ENCODE measurements around the gene XCL2.

XCL2 gene

DNA sequence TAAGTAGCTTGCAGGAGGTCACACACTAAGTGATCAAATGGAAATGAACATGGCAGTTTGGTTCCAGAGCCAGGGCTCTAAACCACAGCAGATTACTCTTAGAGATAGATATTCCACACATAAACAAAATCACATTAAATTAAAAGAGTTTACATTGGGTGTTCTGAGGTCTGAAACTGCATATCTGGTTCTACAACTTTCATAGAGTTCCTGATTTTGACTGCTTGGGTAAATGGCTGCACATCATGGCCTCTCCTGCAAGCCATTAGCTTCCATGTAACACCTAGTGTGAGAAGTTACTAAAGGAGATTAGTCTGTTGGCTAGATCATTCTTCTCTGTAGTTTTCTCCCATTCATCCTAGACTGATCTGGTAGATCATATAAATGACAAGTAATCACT lies 12.8 kb upstream of the XCL2 start:
- no peak for ATAC-seq
- no peak for TF ChIP-seq PPARA (CRISPR knock-in tag; IDR thresholded peaks at IDR 0.05; ENCODE audit: borderline replicate concordance)
- no peak for TF ChIP-seq RARB (CRISPR knock-in tag; IDR thresholded peaks at IDR 0.05)
- no peak for TF ChIP-seq PATZ1 (CRISPR knock-in tag; IDR thresholded peaks at IDR 0.05; ENCODE audit: borderline replicate concordance)

- TF ChIP-seq PATZ1 (CRISPR knock-in tag; IDR thresholded peaks at IDR 0.05; ENCODE audit: borderline replicate concordance) (no peak), CREB5 (CRISPR knock-in tag; IDR thresholded peaks at IDR 0.05; ENCODE audit: low read depth) (no peak), SNAI2 (CRISPR knock-in tag; IDR thresholded peaks at IDR 0.05) (no peak)
Measured at GRCh38 chr1:168555508-168556046, 11.8 kb upstream of the XCL2 start.

DNA sequence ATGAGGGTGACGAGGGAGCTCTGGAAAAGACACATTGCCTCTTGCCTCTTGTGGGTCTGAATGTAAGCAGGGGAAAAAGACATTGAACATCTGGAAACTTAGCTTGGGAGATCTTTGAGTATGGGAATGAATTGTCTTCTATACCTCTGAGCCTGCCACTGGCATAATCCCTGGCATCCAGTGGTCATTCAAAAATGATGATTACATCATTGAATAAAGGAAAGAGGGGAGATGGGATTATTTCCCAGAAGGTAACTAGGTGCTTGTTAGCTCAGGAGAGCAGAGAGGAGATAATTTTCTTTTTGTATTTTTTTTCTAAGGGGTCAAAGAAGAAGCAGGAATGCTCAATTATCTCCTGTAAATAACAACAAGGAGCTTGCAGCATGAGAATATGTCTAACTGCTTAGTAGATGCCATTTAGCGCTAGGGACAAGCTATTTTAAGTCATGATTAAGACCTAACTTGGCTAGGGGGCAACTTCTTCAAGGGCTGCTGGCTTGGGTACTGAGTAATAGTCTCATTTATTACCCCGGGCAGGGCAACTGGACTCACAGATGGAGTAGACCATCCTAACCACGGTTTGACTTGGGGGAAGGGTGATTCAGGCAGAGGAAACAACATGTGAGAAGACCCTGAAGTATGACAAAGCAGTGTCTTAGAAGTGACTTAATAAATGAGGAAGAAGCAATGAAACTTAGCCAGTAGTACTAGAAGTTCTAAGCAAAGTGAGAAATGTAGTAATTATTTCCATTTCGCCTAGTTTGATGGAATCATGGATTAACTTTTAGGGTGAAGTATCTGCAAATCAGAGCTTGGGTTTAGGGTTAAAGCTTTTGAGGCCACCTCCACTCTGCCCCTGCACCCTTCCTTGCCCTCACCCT lies 11.0 kb upstream of the XCL2 start:
- ATAC-seq: no peak
- TF ChIP-seq OSR1 (CRISPR knock-in tag; IDR thresholded peaks at IDR 0.05): no peak
- TF ChIP-seq ZC3H10 (CRISPR knock-in tag; IDR thresholded peaks at IDR 0.05): no peak
- no peak for TF ChIP-seq PATZ1 (CRISPR knock-in tag; IDR thresholded peaks at IDR 0.05; ENCODE audit: borderline replicate concordance)
- TF ChIP-seq CSDC2 (CRISPR knock-in tag; IDR thresholded peaks at IDR 0.05): no peak
- TF ChIP-seq SNAI2 (CRISPR knock-in tag; IDR thresholded peaks at IDR 0.05): no peak
- no peak for TF ChIP-seq ZNF565 (CRISPR knock-in tag; conservative IDR thresholded peaks at IDR 0.05; ENCODE audit: low read depth)
- no peak for TF ChIP-seq ARNTL (CRISPR knock-in tag; IDR thresholded peaks at IDR 0.05; ENCODE audit: borderline replicate concordance, low read depth)
- TF ChIP-seq RARB (CRISPR knock-in tag; IDR thresholded peaks at IDR 0.05): no peak
- TF ChIP-seq GLIS3 (CRISPR knock-in tag; IDR thresholded peaks at IDR 0.05): no peak
- TF ChIP-seq PPARA (CRISPR knock-in tag; IDR thresholded peaks at IDR 0.05; ENCODE audit: borderline replicate concordance): no peak
- TF ChIP-seq BACH2 (CRISPR knock-in tag; IDR thresholded peaks at IDR 0.05; ENCODE audit: borderline replicate concordance): no peak
- no peak for TF ChIP-seq TCF4 (CRISPR knock-in tag; IDR thresholded peaks at IDR 0.05; ENCODE audit: borderline replicate concordance)
- no peak for TF ChIP-seq CSRNP3 (CRISPR knock-in tag; IDR thresholded peaks at IDR 0.05)
- no peak for TF ChIP-seq TSHZ2 (CRISPR knock-in tag; IDR thresholded peaks at IDR 0.05)
- no peak for TF ChIP-seq ZFP3 (CRISPR knock-in tag; IDR thresholded peaks at IDR 0.05)
- TF ChIP-seq, protein P1, sequence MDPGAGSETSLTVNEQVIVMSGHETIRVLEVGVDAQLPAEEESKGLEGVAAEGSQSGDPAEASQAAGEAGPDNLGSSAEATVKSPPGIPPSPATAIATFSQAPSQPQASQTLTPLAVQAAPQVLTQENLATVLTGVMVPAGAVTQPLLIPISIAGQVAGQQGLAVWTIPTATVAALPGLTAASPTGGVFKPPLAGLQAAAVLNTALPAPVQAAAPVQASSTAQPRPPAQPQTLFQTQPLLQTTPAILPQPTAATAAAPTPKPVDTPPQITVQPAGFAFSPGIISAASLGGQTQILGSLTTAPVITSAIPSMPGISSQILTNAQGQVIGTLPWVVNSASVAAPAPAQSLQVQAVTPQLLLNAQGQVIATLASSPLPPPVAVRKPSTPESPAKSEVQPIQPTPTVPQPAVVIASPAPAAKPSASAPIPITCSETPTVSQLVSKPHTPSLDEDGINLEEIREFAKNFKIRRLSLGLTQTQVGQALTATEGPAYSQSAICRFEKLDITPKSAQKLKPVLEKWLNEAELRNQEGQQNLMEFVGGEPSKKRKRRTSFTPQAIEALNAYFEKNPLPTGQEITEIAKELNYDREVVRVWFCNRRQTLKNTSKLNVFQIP (CRISPR knock-in tag; IDR thresholded peaks at IDR 0.05; ENCODE audit: borderline replicate concordance, low read depth): no peak
- TF ChIP-seq TOX (CRISPR knock-in tag; IDR thresholded peaks at IDR 0.05; ENCODE audit: borderline replicate concordance): no peak
- no peak for TF ChIP-seq ESRRG (CRISPR knock-in tag; IDR thresholded peaks at IDR 0.05)
- no peak for TF ChIP-seq ZFP30 (CRISPR knock-in tag; IDR thresholded peaks at IDR 0.05)
- TF ChIP-seq ZNF8 (CRISPR knock-in tag; IDR thresholded peaks at IDR 0.05): no peak

More at GRCh38 chr1:168555508-168556046, 11.8 kb upstream of the XCL2 start:
- ATAC-seq: no peak

Data from SK-N-SH treated with all-trans-retinoic acid at 6 μM for 48 hours (cell line).